SKM-1 treated with dmso at 0.1 percent for 144 hours (cell line): Measurements from ENCODE around the gene SYCE3.

Source experiments
- DNase-seq: peaks from one replicate; lab custom pipeline; 2025; ENCODE audit not compliant: unreplicated experiment; lab: John Stamatoyannopoulos, UW

SYCE3 gene

GRCh38 chr22:50504369-50505211 is 58.1 kb downstream of the SYCE3 start:
- no peak for DNase-seq

GRCh38 chr22:50503475-50504145 is 59.1 kb downstream of the SYCE3 start:
- no peak for DNase-seq

- no peak for DNase-seq
These were observed 59.9 kb downstream of the SYCE3 start for GRCh38 chr22:50502628-50503474.

GRCh38 chr22:50502096-50502495 is 60.6 kb downstream of the SYCE3 start:
- DNase-seq: no peak
